HepG2 (cell line): ENCODE results near the gene DAAM1. TPM values are rescaled to one million over a fixed set of nuclear protein-coding genes. Genes with fewer than 3 reads are reported as not detected.
A peak's percentile ranks its signal among the peaks of the same experiment; 100 is the strongest.

Experiments
- ATAC-seq: fragments of 200-7000 bp; cut with Tn5 transposase; 3 replicates; pipeline ENCODE4 v1.9.1; 2020; ENCODE audit warnings: mild to moderate bottlenecking, moderate library complexity
- BruUV-seq: library from RNA; stranded (reverse); fragments of 400-500 nt; replicated peaks from 2 replicates; lab custom pipeline; 2021; lab: Mats Ljungman, UMichigan
- CTCF ChIA-PET: fragments of 300-600 bp; formaldehyde crosslinking; extraction: SDS; loops from one replicate; lab custom pipeline; 2021; ENCODE audit warnings: low total read pairs, inconsistent platforms, low intra/inter-chr PET ratio; lab: Yijun Ruan, JAX
- POLR2A ChIA-PET: fragments of 350-600 bp; sonication (Branson Sonifier 250); formaldehyde crosslinking; loops from one replicate; lab custom pipeline; 2020; ENCODE audit warnings: antibody characterized with exemption, inconsistent platforms; lab: Yijun Ruan, JAX
- DNase-seq: peaks from one replicate; pipeline ENCODE4 v3.0.0-alpha.2; 2015; ENCODE audit warnings: low spot score
- FAIRE-seq: peaks from 3 replicates; lab custom pipeline; 2011; peaks lifted over from hg19 to GRCh38; lab: Jason Lieb, UNC
- H2AFZ ChIP-seq: one replicate; pipeline ENCODE4 v1.6.1; 2011; ENCODE audit warnings: low read length, inconsistent platforms
- H3K27ac ChIP-seq: fragments of 300-600 bp; 3 replicates; pipeline ENCODE4 v1.8.0; 2011; ENCODE audit warnings: mixed run types, mild to moderate bottlenecking, mixed read lengths, low read length, inconsistent platforms; ENCODE audit not compliant: insufficient read depth; ENCODE audit errors: extremely low read length
- H3K27me3 ChIP-seq, 2 experiments: fragments of 200-600 bp in 1 of 2; 2 replicates in 1 of 2; 3 replicates in 1 of 2; pipeline versions ENCODE4 v1.6.0 to v1.8.0; 2011; ENCODE audit warnings: low read length in 2 of 2, mild to moderate bottlenecking in 2 of 2, moderate library complexity in 2 of 2, inconsistent platforms in 1 of 2; ENCODE audit not compliant: insufficient read depth in 2 of 2, control insufficient read depth in 1 of 2
- H3K36me3 ChIP-seq, 2 experiments: fragments of 200-600 bp in 1 of 2; replicated peaks in 1 of 2; 2 replicates in 1 of 2; 3 replicates in 1 of 2; pipeline versions ENCODE4 v1.5.1 to v1.8.0; 2011; ENCODE audit warnings: low read length in 2 of 2, inconsistent platforms in 1 of 2; ENCODE audit not compliant: insufficient read depth in 2 of 2, control insufficient read depth in 1 of 2
- H3K4me1 ChIP-seq: 2 replicates; pipeline ENCODE4 v1.5.1; 2012; ENCODE audit warnings: low read length, inconsistent platforms; ENCODE audit not compliant: insufficient read depth
- H3K4me2 ChIP-seq: 2 replicates; pipeline ENCODE4 v1.6.0; 2011; ENCODE audit warnings: low read depth, low read length, inconsistent platforms
- H3K4me3 ChIP-seq, 3 experiments: fragments of 200-600 bp in 1 of 3; sonication (generic), shearing (Covaris generic) in 1 of 3; replicated peaks in 1 of 3; 2 replicates each; pipeline ENCODE4 v1.5.1; 2011 to 2016; ENCODE audit warnings: low read length in 3 of 3, inconsistent platforms in 2 of 3, low read depth in 2 of 3, mild to moderate bottlenecking in 2 of 3, control low read depth in 1 of 3, mixed read lengths in 1 of 3; ENCODE audit not compliant: insufficient read depth in 1 of 3
- H3K79me2 ChIP-seq: one replicate; pipeline ENCODE4 v1.6.1; 2011; ENCODE audit warnings: low read length, inconsistent platforms; ENCODE audit not compliant: insufficient read depth
- H3K9ac ChIP-seq: 2 replicates; pipeline ENCODE4 v1.6.0; 2011; ENCODE audit warnings: mild to moderate bottlenecking, low read depth, low read length, inconsistent platforms; ENCODE audit not compliant: insufficient read depth
- H3K9me3 ChIP-seq: 2 replicates; pipeline ENCODE4 v1.5.1; 2012; ENCODE audit warnings: mild to moderate bottlenecking, low read length
- H4K20me1 ChIP-seq: 2 replicates; pipeline ENCODE4 v1.6.0; 2011; ENCODE audit warnings: inconsistent platforms, mild to moderate bottlenecking, low read length, moderate library complexity; ENCODE audit not compliant: insufficient read depth
- ARNTL ChIP-seq: sonication (generic); formaldehyde crosslinking; IDR thresholded peaks from 2 replicates; pipeline ENCODE4 v1.4.0; 2020; ENCODE audit warnings: mild to moderate bottlenecking, missing genetic modification reagents
- BCL6 ChIP-seq: IDR thresholded peaks from 2 replicates; pipeline ENCODE4 v1.6.1; 2016; ENCODE audit warnings: missing genetic modification reagents, missing compliant biosample characterization
- FIP1L1 ChIP-seq: fragments of 200-400 bp; formaldehyde crosslinking; IDR thresholded peaks from 2 replicates; pipeline ENCODE4 v1.6.1; 2018; ENCODE audit warnings: low read depth, mild to moderate bottlenecking, low read length, moderate library complexity, borderline replicate concordance; ENCODE audit not compliant: insufficient read depth
- NFKB2 ChIP-seq: sonication (generic); formaldehyde crosslinking; IDR thresholded peaks from 2 replicates; pipeline ENCODE4 v1.4.0; 2020; ENCODE audit warnings: missing genetic modification reagents, borderline replicate concordance
- SNAI1 ChIP-seq: sonication (generic); formaldehyde crosslinking; IDR thresholded peaks from 2 replicates; pipeline ENCODE4 v1.5.0; 2020; ENCODE audit warnings: mild to moderate bottlenecking, missing genetic modification reagents, borderline replicate concordance
- WGBS: methylation state at CpG from one replicate; pipeline ENCODE4 v1.1.6; 2017; ENCODE audit warnings: low lambda C conversion rate; 5-methylcytosine and 5-hydroxymethylcytosine counted together
- in situ Hi-C: cut with HindIII; loops from 2 replicates; pipeline ENCODE4 v1.10.0; 2017; ENCODE audit warnings: low pct_unique_long_range_greater_than_20kb; ENCODE audit not compliant: extremely low pct_ligation_motif_present
- intact Hi-C: fragments of 100-400 bp; cut with micrococcal nuclease; formaldehyde crosslinking; loops from one replicate; pipeline ENCODE4 v1.10.0; 2022; ENCODE audit not compliant: unreplicated experiment
- polyA plus RNA-seq, 8 experiments: library from polyadenylated mRNA; depleted of rRNA in 3 of 8; stranded (reverse) in 7 of 8; unstranded in 1 of 8; fragments of >200 nt; fragmentation: Illumina TruSeq in 4 of 8; extraction: Trizol in 4 of 8; gene quantifications; 2 replicates each; pipeline versions ENCODE4 v1.2.1 to v1.2.3, GENCODE V29; 2011 to 2016; ENCODE audit warnings: low read depth in 4 of 8, missing spikeins in 1 of 8, mixed read lengths in 1 of 8; ENCODE audit not compliant: insufficient read depth in 1 of 8
- total RNA-seq, 5 experiments: library from RNA; depleted of rRNA; stranded (reverse); fragments of >200 nt; fragmentation: Illumina TruSeq; extraction: Trizol; gene quantifications; 2 replicates each; pipeline ENCODE4 v1.2.3, GENCODE V29; 2016; ENCODE audit warnings: low read depth in 1 of 5
- TF ChIP-seq, protein P1 (sequence below): sonication (generic); formaldehyde crosslinking; IDR thresholded peaks from one replicate; pipeline ENCODE4 v1.5.1; 2020; ENCODE audit warnings: mild to moderate bottlenecking, missing genetic modification reagents; ENCODE audit errors: not compliant biosample characterization
- TF ChIP-seq, protein P2 (sequence below): conservative IDR thresholded peaks from 2 replicates; pipeline ENCODE4 v1.6.1; 2018; ENCODE audit warnings: missing genetic modification reagents

Gene DAAM1
- total and polyA plus RNA-seq, 2 of the 13 experiments (the other 11 are each of a cell fraction or from before 2014, with no cell fraction given): 10.9 to 24.5 TPM

DNA sequence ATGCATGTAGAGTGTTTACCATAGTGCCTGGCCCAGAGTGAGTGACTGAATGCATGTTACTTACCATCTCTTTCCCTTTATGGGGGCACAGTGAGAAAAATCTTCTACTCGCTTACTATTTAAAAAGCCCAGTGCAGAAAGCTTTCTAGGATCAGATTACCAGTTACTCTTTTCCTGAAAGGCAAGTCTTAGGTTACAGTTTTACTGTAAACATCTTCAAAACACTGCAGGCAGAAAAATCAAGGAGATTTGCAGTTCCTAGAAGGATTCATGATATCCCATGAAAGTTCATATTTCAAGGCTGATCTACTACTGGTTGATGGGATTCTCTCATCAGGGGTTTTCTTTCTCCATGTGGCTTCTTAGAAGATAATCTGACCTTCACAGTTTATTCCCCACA is 29.3 kb upstream of the DAAM1 start:
- no peak overlapping the region for H3K27ac ChIP-seq
- intact Hi-C loops: no loop called here
- CTCF ChIA-PET: no interaction called here
- 92% methylated on average over 1 of the region's 1 CpG for WGBS
- in situ Hi-C loops: no loop called here
- H3K36me3 ChIP-seq: no peaks in the 10 kb centered on the region
- ATAC-seq (no peak), DNase-seq (no peak), FAIRE-seq (no peak)
- H4K20me1 ChIP-seq: no peaks in the 10 kb centered on the region
- no peaks in the 10 kb centered on the region for H3K79me2 ChIP-seq
- H3K4me3 ChIP-seq: no peak overlapping the region
- no peaks in the 10 kb centered on the region for H3K27me3 ChIP-seq
- H2AFZ ChIP-seq: no peak overlapping the region
- TF ChIP-seq NFKB2 (CRISPR knock-in tag) (no peak), BCL6 (CRISPR knock-in tag) (peak; percentile 57)
- no peaks in the 10 kb centered on the region for H3K9me3 ChIP-seq
- no TSS peak for BruUV-seq
- H3K9ac ChIP-seq: no peak overlapping the region
- peaks cover 37% of the 10 kb centered on the region for H3K4me1 ChIP-seq
- POLR2A ChIA-PET: no interaction called here
- no peak overlapping the region for H3K4me2 ChIP-seq

DNA sequence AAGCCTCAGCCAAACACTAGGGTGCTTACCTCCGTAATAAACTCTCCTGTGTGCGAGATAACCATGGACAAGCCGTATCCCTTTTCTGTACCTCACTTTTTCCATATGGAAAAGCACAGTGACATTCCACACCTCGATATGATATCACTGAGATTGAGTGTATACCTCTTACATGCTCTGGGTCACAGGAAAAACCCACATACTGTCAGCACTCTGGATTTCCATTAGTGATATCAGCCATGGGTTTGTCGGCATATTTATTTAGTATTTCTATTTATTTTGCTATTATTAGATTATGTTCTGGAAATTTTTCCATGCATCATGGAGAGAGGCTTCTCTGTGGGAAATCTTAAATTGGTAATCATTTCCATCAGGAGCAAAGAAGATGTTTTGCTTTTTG is 28.0 kb upstream of the DAAM1 start:
- no peak overlapping the region for H3K4me3 ChIP-seq
- intact Hi-C loops: no loop called here
- no peaks in the 10 kb centered on the region for H3K36me3 ChIP-seq
- no peaks in the 10 kb centered on the region for H3K9me3 ChIP-seq
- ATAC-seq: no peak
- ChIA-PET POLR2A (interaction anchor here (1.8 kb wide), 1 partner anchor 28 kb away, joined by 5 read pairs; the partner anchor contains the start of gene DAAM1), CTCF (no interaction called here)
- H3K4me2 ChIP-seq: peak overlapping the region; percentile 73; the same call in 1 of the 2 replicates
- H3K4me1 ChIP-seq: peaks cover 32% of the 10 kb centered on the region
- H3K79me2 ChIP-seq: no peaks in the 10 kb centered on the region
- no TSS peak for BruUV-seq
- no peaks in the 10 kb centered on the region for H4K20me1 ChIP-seq
- no peak for FAIRE-seq
- peak overlapping the region; percentile 54; the same call in 1 of the 2 replicates for H3K9ac ChIP-seq
- 59% methylated on average over 5 of the region's 5 CpGs for whole genome bisulfite sequencing
- in situ Hi-C loops: no loop called here
- DNase-seq: no peak
- H3K27ac ChIP-seq: peak overlapping the region; percentile 67
- TF ChIP-seq, protein P1, sequence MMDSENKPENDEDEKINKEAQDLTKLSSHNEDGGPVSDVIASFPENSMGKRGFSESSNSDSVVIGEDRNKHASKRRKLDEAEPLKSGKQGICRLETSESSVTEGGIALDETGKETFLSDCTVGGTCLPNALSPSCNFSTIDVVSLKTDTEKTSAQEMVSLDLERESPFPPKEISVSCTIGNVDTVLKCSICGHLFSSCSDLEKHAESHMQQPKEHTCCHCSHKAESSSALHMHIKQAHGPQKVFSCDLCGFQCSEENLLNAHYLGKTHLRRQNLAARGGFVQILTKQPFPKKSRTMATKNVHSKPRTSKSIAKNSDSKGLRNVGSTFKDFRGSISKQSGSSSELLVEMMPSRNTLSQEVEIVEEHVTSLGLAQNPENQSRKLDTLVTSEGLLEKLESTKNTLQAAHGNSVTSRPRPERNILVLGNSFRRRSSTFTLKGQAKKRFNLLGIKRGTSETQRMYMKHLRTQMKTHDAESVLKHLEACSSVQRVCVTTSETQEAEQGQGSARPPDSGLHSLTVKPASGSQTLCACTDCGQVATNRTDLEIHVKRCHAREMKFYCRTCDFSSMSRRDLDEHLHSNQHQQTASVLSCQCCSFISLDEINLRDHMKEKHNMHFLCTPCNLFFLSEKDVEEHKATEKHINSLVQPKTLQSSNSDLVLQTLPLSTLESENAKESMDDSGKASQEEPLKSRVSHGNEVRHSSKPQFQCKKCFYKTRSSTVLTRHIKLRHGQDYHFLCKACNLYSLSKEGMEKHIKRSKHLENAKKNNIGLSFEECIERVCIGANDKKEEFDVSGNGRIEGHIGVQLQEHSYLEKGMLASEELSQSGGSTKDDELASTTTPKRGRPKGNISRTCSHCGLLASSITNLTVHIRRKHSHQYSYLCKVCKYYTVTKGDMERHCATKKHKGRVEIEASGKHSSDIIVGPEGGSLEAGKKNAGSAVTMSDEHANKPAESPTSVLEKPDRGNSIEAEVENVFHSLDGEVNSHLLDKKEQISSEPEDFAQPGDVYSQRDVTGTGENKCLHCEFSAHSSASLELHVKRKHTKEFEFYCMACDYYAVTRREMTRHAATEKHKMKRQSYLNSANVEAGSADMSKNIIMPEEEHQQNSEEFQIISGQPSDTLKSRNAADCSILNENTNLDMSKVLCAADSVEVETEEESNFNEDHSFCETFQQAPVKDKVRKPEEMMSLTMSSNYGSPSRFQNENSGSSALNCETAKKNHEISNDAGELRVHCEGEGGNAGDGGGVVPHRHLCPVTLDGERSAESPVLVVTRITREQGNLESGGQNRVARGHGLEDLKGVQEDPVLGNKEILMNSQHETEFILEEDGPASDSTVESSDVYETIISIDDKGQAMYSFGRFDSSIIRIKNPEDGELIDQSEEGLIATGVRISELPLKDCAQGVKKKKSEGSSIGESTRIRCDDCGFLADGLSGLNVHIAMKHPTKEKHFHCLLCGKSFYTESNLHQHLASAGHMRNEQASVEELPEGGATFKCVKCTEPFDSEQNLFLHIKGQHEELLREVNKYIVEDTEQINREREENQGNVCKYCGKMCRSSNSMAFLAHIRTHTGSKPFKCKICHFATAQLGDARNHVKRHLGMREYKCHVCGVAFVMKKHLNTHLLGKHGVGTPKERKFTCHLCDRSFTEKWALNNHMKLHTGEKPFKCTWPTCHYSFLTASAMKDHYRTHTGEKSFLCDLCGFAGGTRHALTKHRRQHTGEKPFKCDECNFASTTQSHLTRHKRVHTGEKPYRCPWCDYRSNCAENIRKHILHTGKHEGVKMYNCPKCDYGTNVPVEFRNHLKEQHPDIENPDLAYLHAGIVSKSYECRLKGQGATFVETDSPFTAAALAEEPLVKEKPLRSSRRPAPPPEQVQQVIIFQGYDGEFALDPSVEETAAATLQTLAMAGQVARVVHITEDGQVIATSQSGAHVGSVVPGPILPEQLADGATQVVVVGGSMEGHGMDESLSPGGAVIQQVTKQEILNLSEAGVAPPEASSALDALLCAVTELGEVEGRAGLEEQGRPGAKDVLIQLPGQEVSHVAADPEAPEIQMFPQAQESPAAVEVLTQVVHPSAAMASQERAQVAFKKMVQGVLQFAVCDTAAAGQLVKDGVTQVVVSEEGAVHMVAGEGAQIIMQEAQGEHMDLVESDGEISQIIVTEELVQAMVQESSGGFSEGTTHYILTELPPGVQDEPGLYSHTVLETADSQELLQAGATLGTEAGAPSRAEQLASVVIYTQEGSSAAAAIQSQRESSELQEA (CRISPR knock-in tag): no peak
- TF ChIP-seq, protein P2, sequence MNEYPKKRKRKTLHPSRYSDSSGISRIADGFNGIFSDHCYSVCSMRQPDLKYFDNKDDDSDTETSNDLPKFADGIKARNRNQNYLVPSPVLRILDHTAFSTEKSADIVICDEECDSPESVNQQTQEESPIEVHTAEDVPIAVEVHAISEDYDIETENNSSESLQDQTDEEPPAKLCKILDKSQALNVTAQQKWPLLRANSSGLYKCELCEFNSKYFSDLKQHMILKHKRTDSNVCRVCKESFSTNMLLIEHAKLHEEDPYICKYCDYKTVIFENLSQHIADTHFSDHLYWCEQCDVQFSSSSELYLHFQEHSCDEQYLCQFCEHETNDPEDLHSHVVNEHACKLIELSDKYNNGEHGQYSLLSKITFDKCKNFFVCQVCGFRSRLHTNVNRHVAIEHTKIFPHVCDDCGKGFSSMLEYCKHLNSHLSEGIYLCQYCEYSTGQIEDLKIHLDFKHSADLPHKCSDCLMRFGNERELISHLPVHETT: no peak
- TF ChIP-seq SNAI1 (CRISPR knock-in tag) (no peak), ARNTL (CRISPR knock-in tag) (no peak), FIP1L1 (no peak)
- no peaks in the 10 kb centered on the region for H3K27me3 ChIP-seq
- H2AFZ ChIP-seq: no peak overlapping the region
